Activated T-cell treated with anti-CD3 and anti-CD28 coated beads for 4 hours (primary cell): ENCODE results near the gene ME2.
"Not testable (repeated sequence)": the region's sequence is repeated elsewhere in the genome, so short reads cannot be mapped to it uniquely, and the experiment has no call there.

Experiments used
- DNase-seq: peaks from one replicate; pipeline ENCODE4 v3.0.0-alpha.2; 2020

ME2 gene

GRCh38 chr18:50878345-50879301, at the start of gene ME2:
Gene ME2, plus strand, starts transcription at chr18:50879118. Its CDS starts 16,703 bp downstream, at chr18:50895821.
- DNase-seq = peak; percentile 86

GRCh38 chr18:50829644-50830043, 49.3 kb upstream of the ME2 start:
- DNase-seq = no peak

GRCh38 chr18:50830544-50830943, 48.4 kb upstream of the ME2 start:
- DNase-seq = no peak

GRCh38 chr18:50832754-50833153, 46.2 kb upstream of the ME2 start:
- no peak for DNase-seq

GRCh38 chr18:50833496-50833895, 45.4 kb upstream of the ME2 start:
- not testable (repeated sequence) for DNase-seq

GRCh38 chr18:50836521-50836957, 42.4 kb upstream of the ME2 start:
- DNase-seq = no peak

- no peak for DNase-seq
These were observed 39.6 kb upstream of the ME2 start for GRCh38 chr18:50839341-50839740.

GRCh38 chr18:50839996-50840395, 38.9 kb upstream of the ME2 start:
- DNase-seq = no peak

- DNase-seq = no peak
These were observed 36.1 kb upstream of the ME2 start for GRCh38 chr18:50842846-50843245.

- DNase-seq = no peak
These were observed 34.4 kb upstream of the ME2 start for GRCh38 chr18:50844554-50844953.

- DNase-seq = no peak
These were observed 34.0 kb upstream of the ME2 start for GRCh38 chr18:50844960-50845359.

- DNase-seq = no peak
These were observed 31.7 kb upstream of the ME2 start for GRCh38 chr18:50847192-50847591.

- no peak for DNase-seq
These were observed 30.8 kb upstream of the ME2 start for GRCh38 chr18:50848061-50848551.

GRCh38 chr18:50848991-50849390, 29.9 kb upstream of the ME2 start:
- DNase-seq = no peak

GRCh38 chr18:50849419-50849821, 29.5 kb upstream of the ME2 start:
- DNase-seq = no peak

- DNase-seq = no peak
These were observed 28.4 kb upstream of the ME2 start for GRCh38 chr18:50850307-50851065.

GRCh38 chr18:50853863-50854271, 25.1 kb upstream of the ME2 start:
- DNase-seq = no peak

GRCh38 chr18:50855976-50856757, 22.8 kb upstream of the ME2 start:
- no peak for DNase-seq

GRCh38 chr18:50857166-50857565, 21.8 kb upstream of the ME2 start:
- not testable (repeated sequence) for DNase-seq

- DNase-seq = no peak
These were observed 21.2 kb upstream of the ME2 start for GRCh38 chr18:50857694-50858093.

GRCh38 chr18:50859793-50860555, 18.9 kb upstream of the ME2 start:
- DNase-seq = no peak

GRCh38 chr18:50861617-50862016, 17.3 kb upstream of the ME2 start:
- DNase-seq = no peak
